ENCODE results near the gene KEAP1. TPM values are rescaled to one million over a fixed set of nuclear protein-coding genes. Genes with fewer than 3 reads are reported as not detected.

Gene KEAP1
- total RNA-seq, 2 donors from 2014 or later: 53.3 to 59.5 TPM

DNA sequence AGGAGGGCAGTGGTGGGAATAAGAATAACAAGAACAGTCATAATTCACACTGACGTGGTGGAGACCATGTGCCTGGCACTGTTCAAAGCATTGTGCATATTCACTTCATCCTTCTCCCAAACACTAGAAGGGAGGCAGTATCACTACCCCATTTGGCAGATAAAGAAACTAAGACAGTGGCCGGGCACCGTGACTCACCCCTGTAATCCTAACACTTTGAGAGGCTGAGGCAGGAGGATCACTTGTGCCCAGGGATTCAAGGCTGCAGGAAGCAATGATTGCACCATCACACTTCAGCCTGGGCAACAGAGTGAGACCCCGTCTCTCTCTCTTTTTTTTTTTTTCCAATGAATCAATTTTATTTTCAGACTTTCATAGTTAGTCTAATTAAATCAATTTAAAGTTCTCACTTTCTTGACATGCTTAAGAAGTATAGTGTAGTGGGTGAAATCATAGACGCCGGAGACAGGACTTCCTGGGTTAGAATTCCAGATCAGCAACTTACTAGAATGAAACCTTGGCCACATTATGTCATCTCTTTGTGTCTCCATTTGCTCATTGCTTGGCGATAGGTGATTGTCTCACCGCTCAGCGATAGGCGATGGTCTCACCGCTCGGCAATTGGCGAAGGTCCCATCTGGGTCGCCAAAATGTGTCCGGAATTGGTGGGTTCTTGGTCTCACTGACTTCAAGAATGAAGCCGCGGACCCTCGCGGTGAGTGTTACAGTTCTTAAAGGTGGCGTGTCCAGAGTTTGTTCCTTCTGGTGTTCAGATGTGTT, 35.2 kb upstream of the KEAP1 start:
- peaks cover 13% of the 10 kb centered on the region for H3K27me3 Mint-ChIP-seq (ENCODE audit: insufficient read depth)
- H3K4me3 Mint-ChIP-seq: no peak overlapping the region
- Histone ChIP-seq H3K27ac (ENCODE audit: low read depth, low read length) (no peak overlapping the region), H3K36me3 (ENCODE audit: control insufficient read depth, insufficient read depth, low read length) (no peaks in the 10 kb centered on the region), H3K9ac (ENCODE audit: extremely low read depth, low read length, poor library complexity, severe bottlenecking) (no peak overlapping the region), H3K9me3 (ENCODE audit: control insufficient read depth, low read length) (no peaks in the 10 kb centered on the region), H3K4me1 (ENCODE audit: control insufficient read depth, insufficient read depth, low read length) (no peaks in the 10 kb centered on the region), H3K27me3 (ENCODE audit: control insufficient read depth, insufficient read depth, low read length, poor library complexity, severe bottlenecking) (no peaks in the 10 kb centered on the region), H3K4me3 (ENCODE audit: low read length) (no peak overlapping the region)
- no peaks in the 10 kb centered on the region for H3K36me3 Mint-ChIP-seq (ENCODE audit: low read depth)
- H3K4me1 Mint-ChIP-seq: no peaks in the 10 kb centered on the region
- no peak overlapping the region for H3K27ac Mint-ChIP-seq
- no peak for DNase-seq
- WGBS, 2 experiments (ENCODE audit: insufficient coverage in 1 of 2, insufficient read length in 1 of 2): 83 to 90% methylated on average over 12 to 20 of the region's 20 CpGs
- TF ChIP-seq, protein P1, sequence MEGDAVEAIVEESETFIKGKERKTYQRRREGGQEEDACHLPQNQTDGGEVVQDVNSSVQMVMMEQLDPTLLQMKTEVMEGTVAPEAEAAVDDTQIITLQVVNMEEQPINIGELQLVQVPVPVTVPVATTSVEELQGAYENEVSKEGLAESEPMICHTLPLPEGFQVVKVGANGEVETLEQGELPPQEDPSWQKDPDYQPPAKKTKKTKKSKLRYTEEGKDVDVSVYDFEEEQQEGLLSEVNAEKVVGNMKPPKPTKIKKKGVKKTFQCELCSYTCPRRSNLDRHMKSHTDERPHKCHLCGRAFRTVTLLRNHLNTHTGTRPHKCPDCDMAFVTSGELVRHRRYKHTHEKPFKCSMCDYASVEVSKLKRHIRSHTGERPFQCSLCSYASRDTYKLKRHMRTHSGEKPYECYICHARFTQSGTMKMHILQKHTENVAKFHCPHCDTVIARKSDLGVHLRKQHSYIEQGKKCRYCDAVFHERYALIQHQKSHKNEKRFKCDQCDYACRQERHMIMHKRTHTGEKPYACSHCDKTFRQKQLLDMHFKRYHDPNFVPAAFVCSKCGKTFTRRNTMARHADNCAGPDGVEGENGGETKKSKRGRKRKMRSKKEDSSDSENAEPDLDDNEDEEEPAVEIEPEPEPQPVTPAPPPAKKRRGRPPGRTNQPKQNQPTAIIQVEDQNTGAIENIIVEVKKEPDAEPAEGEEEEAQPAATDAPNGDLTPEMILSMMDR (conservative IDR thresholded peaks at IDR 0.05): no peak
- no peaks in the 10 kb centered on the region for H3K9me3 Mint-ChIP-seq

DNA sequence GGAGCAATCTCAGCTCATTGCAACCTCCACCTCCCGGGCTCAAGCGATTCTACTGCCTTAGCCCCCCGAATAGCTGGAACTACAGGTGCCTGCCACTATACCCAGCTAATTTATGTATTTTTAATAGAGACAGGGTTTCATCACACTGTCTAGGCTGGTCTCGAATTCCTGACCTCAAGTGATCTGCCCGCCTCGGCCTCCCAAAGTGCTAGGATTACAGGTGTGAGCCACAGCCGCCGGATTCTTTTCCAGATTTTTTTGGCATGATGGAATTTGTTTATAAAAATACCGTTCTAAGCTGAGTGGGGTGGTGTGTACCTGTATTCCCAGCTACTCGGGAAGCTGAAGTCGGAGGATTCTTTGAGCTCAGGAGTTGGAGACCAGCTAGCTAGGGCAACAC, 34.5 kb upstream of the KEAP1 start:
- H3K36me3 Mint-ChIP-seq (ENCODE audit: low read depth): no peaks in the 10 kb centered on the region
- WGBS, 2 experiments (ENCODE audit: insufficient coverage in 1 of 2, insufficient read length in 1 of 2): 92 to 95% methylated on average over 8 to 11 of the region's 11 CpGs
- no peak for DNase-seq

DNA sequence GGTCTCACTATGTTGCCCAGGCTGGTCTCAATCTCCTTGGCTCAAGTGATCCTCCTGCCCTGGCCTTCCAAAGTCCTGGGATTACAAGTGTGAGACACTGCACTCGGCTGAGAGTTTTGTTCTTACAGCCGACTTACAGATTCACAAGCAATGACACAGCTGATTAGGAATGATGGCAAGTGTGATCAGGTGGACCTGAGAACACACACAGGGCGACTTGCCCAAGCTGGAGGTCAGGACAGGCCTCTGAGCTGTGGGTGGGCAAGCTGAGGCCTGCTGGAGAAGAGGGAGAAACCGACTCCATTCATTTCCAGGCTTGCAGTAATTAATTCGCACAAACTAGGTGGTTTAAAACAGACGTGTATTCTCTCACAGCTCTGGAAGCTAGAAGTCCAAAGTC, 32.5 kb upstream of the KEAP1 start:
- no peak overlapping the region for H3K9ac ChIP-seq (ENCODE audit: extremely low read depth, low read length, poor library complexity, severe bottlenecking)
- H3K9me3 Mint-ChIP-seq: no peaks in the 10 kb centered on the region
- no peaks in the 10 kb centered on the region for H3K4me1 Mint-ChIP-seq
- no peak overlapping the region for H3K27ac ChIP-seq (ENCODE audit: low read depth, low read length)
- H3K4me3 Mint-ChIP-seq: no peak overlapping the region
- TF ChIP-seq, protein P1 (conservative IDR thresholded peaks at IDR 0.05): no peak
- H3K36me3 ChIP-seq (ENCODE audit: control insufficient read depth, insufficient read depth, low read length): no peaks in the 10 kb centered on the region
- H3K36me3 Mint-ChIP-seq (ENCODE audit: low read depth): no peaks in the 10 kb centered on the region
- no peaks in the 10 kb centered on the region for H3K4me1 ChIP-seq (ENCODE audit: control insufficient read depth, insufficient read depth, low read length)
- peaks cover 5% of the 10 kb centered on the region for H3K9me3 ChIP-seq (ENCODE audit: control insufficient read depth, low read length)
- H3K4me3 ChIP-seq (ENCODE audit: low read length): no peak overlapping the region
- 81 to 90% methylated on average over 6 of the region's 6 CpGs for WGBS, 2 experiments (ENCODE audit: insufficient coverage in 1 of 2, insufficient read length in 1 of 2)
- H3K27me3 ChIP-seq (ENCODE audit: control insufficient read depth, insufficient read depth, low read length, poor library complexity, severe bottlenecking): no peaks in the 10 kb centered on the region
- peaks cover 20% of the 10 kb centered on the region for H3K27me3 Mint-ChIP-seq (ENCODE audit: insufficient read depth)
- no peak overlapping the region for H3K27ac Mint-ChIP-seq
- no peak for DNase-seq

More for the DNA sequence above, 34.5 kb upstream of the KEAP1 start:
- no peaks in the 10 kb centered on the region for H3K4me1 ChIP-seq (ENCODE audit: control insufficient read depth, insufficient read depth, low read length)
- H3K27ac Mint-ChIP-seq: no peak overlapping the region
- no peak overlapping the region for H3K4me3 Mint-ChIP-seq
- H3K4me3 ChIP-seq (ENCODE audit: low read length): no peak overlapping the region
- H3K36me3 ChIP-seq (ENCODE audit: control insufficient read depth, insufficient read depth, low read length): no peaks in the 10 kb centered on the region
- H3K27me3 ChIP-seq (ENCODE audit: control insufficient read depth, insufficient read depth, low read length, poor library complexity, severe bottlenecking): no peaks in the 10 kb centered on the region
- no peaks in the 10 kb centered on the region for H3K9me3 ChIP-seq (ENCODE audit: control insufficient read depth, low read length)
- H3K27me3 Mint-ChIP-seq (ENCODE audit: insufficient read depth): peaks cover 14% of the 10 kb centered on the region
- H3K27ac ChIP-seq (ENCODE audit: low read depth, low read length): no peak overlapping the region
- H3K4me1 Mint-ChIP-seq: no peaks in the 10 kb centered on the region
- TF ChIP-seq, protein P1 (conservative IDR thresholded peaks at IDR 0.05): no peak
- H3K9me3 Mint-ChIP-seq: no peaks in the 10 kb centered on the region
- no peak overlapping the region for H3K9ac ChIP-seq (ENCODE audit: extremely low read depth, low read length, poor library complexity, severe bottlenecking)

All from endodermal cell (in vitro differentiated cells).